ENCODE measurements around the gene STK32C. TPM values are rescaled to one million over a fixed set of nuclear protein-coding genes. Genes with fewer than 3 reads are reported as not detected.
A peak's percentile ranks its signal among the peaks of the same experiment; 100 is the strongest.

Gene STK32C
- total RNA-seq, 1 donor from 2014 or later = 15.7 TPM

- DNase-seq (ENCODE audit: extremely low spot score, unreplicated experiment) = no peak
- Mint-ChIP-seq H3K36me3 (ENCODE audit: unreplicated experiment) (peaks cover 5% of the 10 kb centered on the region), H3K4me3 (ENCODE audit: unreplicated experiment) (peak overlapping the region; percentile 60), H3K9me3 (ENCODE audit: unreplicated experiment) (no peaks in the 10 kb centered on the region), H3K27ac (ENCODE audit: unreplicated experiment) (no peak overlapping the region), H3K4me1 (ENCODE audit: unreplicated experiment) (peaks cover 7% of the 10 kb centered on the region), H3K27me3 (ENCODE audit: unreplicated experiment) (no peaks in the 10 kb centered on the region)
- no peak for TF ChIP-seq CTCF (IDR thresholded peaks at IDR 0.05)
Observed at GRCh38 chr10:132308587-132309470, 1.1 kb upstream of the STK32C start.

GRCh38 chr10:132306864-132307751 lies 642 bp downstream of the STK32C start:
- Mint-ChIP-seq H3K9me3 (ENCODE audit: unreplicated experiment) (no peaks in the 10 kb centered on the region), H3K4me1 (ENCODE audit: unreplicated experiment) (peaks cover 7% of the 10 kb centered on the region), H3K27ac (ENCODE audit: unreplicated experiment) (peak overlapping the region; percentile 34), H3K4me3 (ENCODE audit: unreplicated experiment) (peak overlapping the region; percentile 84), H3K36me3 (ENCODE audit: unreplicated experiment) (peaks cover 5% of the 10 kb centered on the region), H3K27me3 (ENCODE audit: unreplicated experiment) (no peaks in the 10 kb centered on the region)
- DNase-seq (ENCODE audit: extremely low spot score, unreplicated experiment) = no peak
- TF ChIP-seq CTCF (IDR thresholded peaks at IDR 0.05) = no peak

GRCh38 chr10:132306343-132306685 lies 1.4 kb downstream of the STK32C start:
- DNase-seq (ENCODE audit: extremely low spot score, unreplicated experiment) = no peak
- no peak for TF ChIP-seq CTCF (IDR thresholded peaks at IDR 0.05)
- H3K27me3 Mint-ChIP-seq (ENCODE audit: unreplicated experiment) = no peaks in the 10 kb centered on the region

GRCh38 chr10:132305654-132306342 lies 2.0 kb downstream of the STK32C start:
- Mint-ChIP-seq H3K9me3 (ENCODE audit: unreplicated experiment) (no peaks in the 10 kb centered on the region), H3K27ac (ENCODE audit: unreplicated experiment) (no peak overlapping the region), H3K4me3 (ENCODE audit: unreplicated experiment) (peak overlapping the region; percentile 84), H3K27me3 (ENCODE audit: unreplicated experiment) (no peaks in the 10 kb centered on the region), H3K4me1 (ENCODE audit: unreplicated experiment) (peaks cover 7% of the 10 kb centered on the region), H3K36me3 (ENCODE audit: unreplicated experiment) (peaks cover 3% of the 10 kb centered on the region)
- TF ChIP-seq CTCF (IDR thresholded peaks at IDR 0.05) = no peak
- DNase-seq (ENCODE audit: extremely low spot score, unreplicated experiment) = no peak

More at GRCh38 chr10:132306343-132306685, 1.4 kb downstream of the STK32C start:
- H3K4me1 Mint-ChIP-seq (ENCODE audit: unreplicated experiment) = peaks cover 7% of the 10 kb centered on the region
- H3K4me3 Mint-ChIP-seq (ENCODE audit: unreplicated experiment) = peak overlapping the region; percentile 84
- H3K36me3 Mint-ChIP-seq (ENCODE audit: unreplicated experiment) = peaks cover 5% of the 10 kb centered on the region
- H3K9me3 Mint-ChIP-seq (ENCODE audit: unreplicated experiment) = no peaks in the 10 kb centered on the region
- no peak overlapping the region for H3K27ac Mint-ChIP-seq (ENCODE audit: unreplicated experiment)
